Neuronal stem cell (in vitro differentiated cells): ENCODE measurements around the gene SYDE2.

ENCODE experiments used
- DNase-seq: peaks from one replicate; pipeline ENCODE4 v3.0.0-alpha.2; 2013; ENCODE audit warnings: low spot score
- H2AFZ ChIP-seq: one replicate; pipeline ENCODE4 v1.6.1; 2013; ENCODE audit warnings: mild to moderate bottlenecking, low read length, inconsistent platforms
- H2AK5ac ChIP-seq: 2 replicates; pipeline ENCODE4 v1.6.1; 2013; ENCODE audit warnings: low read depth, mild to moderate bottlenecking, inconsistent platforms, low read length, moderate library complexity, mixed read lengths
- H2BK120ac ChIP-seq: 2 replicates; pipeline ENCODE4 v1.6.1; 2013; ENCODE audit warnings: low read depth, mild to moderate bottlenecking, inconsistent platforms, low read length, moderate library complexity, mixed read lengths
- H2BK12ac ChIP-seq: one replicate; pipeline ENCODE4 v1.6.1; 2013; ENCODE audit warnings: low read length, inconsistent platforms
- H2BK15ac ChIP-seq: 2 replicates; pipeline ENCODE4 v1.6.1; 2013; ENCODE audit warnings: mild to moderate bottlenecking, low read length, inconsistent platforms, mixed read lengths
- H2BK5ac ChIP-seq: one replicate; pipeline ENCODE4 v1.6.1; 2013; ENCODE audit warnings: inconsistent platforms, mild to moderate bottlenecking, low read length, moderate library complexity
- H3K14ac ChIP-seq: one replicate; pipeline ENCODE4 v1.6.1; 2013; ENCODE audit warnings: low read length, inconsistent platforms
- H3K18ac ChIP-seq: 2 replicates; pipeline ENCODE4 v1.6.1; 2013; ENCODE audit warnings: low read length, inconsistent platforms
- H3K23ac ChIP-seq: 2 replicates; pipeline ENCODE4 v1.6.1; 2013; ENCODE audit warnings: low read depth, mild to moderate bottlenecking, mixed read lengths, low read length, inconsistent platforms; ENCODE audit not compliant: poor library complexity
- H3K27ac ChIP-seq: replicated peaks from 3 replicates; pipeline ENCODE4 v1.5.1; 2013; ENCODE audit warnings: low read length, inconsistent platforms
- H3K27me3 ChIP-seq, 3 experiments: 2 replicates each; pipeline ENCODE4 v1.6.1; 2013; ENCODE audit warnings: low read length in 3 of 3, mild to moderate bottlenecking in 2 of 3, inconsistent platforms in 1 of 3, low read depth in 1 of 3, mixed read lengths in 1 of 3, moderate library complexity in 1 of 3; ENCODE audit not compliant: control insufficient read depth in 3 of 3, insufficient read depth in 3 of 3
- H3K36me3 ChIP-seq, 2 donors: replicated peaks in 1 of 2; 2 replicates each; pipeline ENCODE4 v1.6.1; 2013; ENCODE audit warnings: low read length in 2 of 2; ENCODE audit not compliant: control insufficient read depth in 2 of 2, insufficient read depth in 2 of 2
- H3K4ac ChIP-seq: 2 replicates; pipeline ENCODE4 v1.6.1; 2013; ENCODE audit warnings: inconsistent platforms, mild to moderate bottlenecking, low read length, moderate library complexity
- H3K4me1 ChIP-seq, 2 donors: 1 replicate in 1 of 2; 2 replicates in 1 of 2; pipeline ENCODE4 v1.6.1; 2013; ENCODE audit warnings: low read length in 2 of 2, low read depth in 1 of 2; ENCODE audit not compliant: control insufficient read depth in 2 of 2, insufficient read depth in 1 of 2
- H3K4me2 ChIP-seq: one replicate; pipeline ENCODE4 v1.6.1; 2013; ENCODE audit warnings: mild to moderate bottlenecking, low read length, inconsistent platforms; ENCODE audit not compliant: insufficient read depth, poor library complexity, severe bottlenecking
- H3K4me3 ChIP-seq, 2 donors: 2 replicates each; pipeline ENCODE4 v1.5.1; 2013; ENCODE audit warnings: low read length in 2 of 2, mild to moderate bottlenecking in 2 of 2, inconsistent platforms in 1 of 2, moderate library complexity in 1 of 2
- H3K79me1 ChIP-seq: one replicate; pipeline ENCODE4 v1.6.1; 2013; ENCODE audit warnings: low read depth, mild to moderate bottlenecking, inconsistent platforms, low read length, moderate library complexity
- H3K9ac ChIP-seq: one replicate; pipeline ENCODE4 v1.6.1; 2013; ENCODE audit warnings: mild to moderate bottlenecking, low read depth, low read length, inconsistent platforms; ENCODE audit not compliant: poor library complexity
- H3K9me3 ChIP-seq, 2 donors: replicated peaks in 1 of 2; 2 replicates each; pipeline versions ENCODE3 to v1.6.1; 2013; ENCODE audit warnings: low read length in 2 of 2, mild to moderate bottlenecking in 2 of 2, inconsistent platforms in 1 of 2, low read depth in 1 of 2, mixed read lengths in 1 of 2, moderate library complexity in 1 of 2; ENCODE audit not compliant: control insufficient read depth in 2 of 2, insufficient read depth in 1 of 2
- H4K8ac ChIP-seq: one replicate; pipeline ENCODE4 v1.6.1; 2013; ENCODE audit warnings: low read depth, mild to moderate bottlenecking, inconsistent platforms, low read length, moderate library complexity
- H4K91ac ChIP-seq: one replicate; pipeline ENCODE4 v1.6.1; 2013; ENCODE audit warnings: low read length, low read depth, mild to moderate bottlenecking, inconsistent platforms; ENCODE audit not compliant: poor library complexity
- WGBS, 2 donors: extraction: QIAGEN DNeasy Blood & Tissue Kit; methylation state at CpG; one replicate each; pipeline ENCODE4 v1.1.7; 2013; ENCODE audit warnings: missing lambda C conversion rate in 2 of 2, mixed read lengths in 1 of 2; ENCODE audit not compliant: insufficient read length in 2 of 2, insufficient replicate concordance in 1 of 2; ENCODE audit errors: extremely low coverage in 2 of 2; 5-methylcytosine and 5-hydroxymethylcytosine counted together

SYDE2 gene

GRCh38 chr1:85171721-85172120, 29.1 kb downstream of the SYDE2 start:
- no peaks in the 10 kb centered on the region for H3K79me1 ChIP-seq
- no peak overlapping the region for H2AK5ac ChIP-seq
- no peak overlapping the region for H4K8ac ChIP-seq
- no peaks in the 10 kb centered on the region for H3K4me1 ChIP-seq
- H4K91ac ChIP-seq, result no peak overlapping the region
- no peak overlapping the region for H3K27ac ChIP-seq
- no peak for DNase-seq
- no peak overlapping the region for H2BK12ac ChIP-seq
- H3K4ac ChIP-seq, result no peak overlapping the region
- no CpG with 5 or more reads among the region's 1 CpG for WGBS, 2 donors
- no peak overlapping the region for H3K4me3 ChIP-seq
- H3K14ac ChIP-seq, result no peak overlapping the region
- no peak overlapping the region for H3K18ac ChIP-seq
- H2BK120ac ChIP-seq, result no peak overlapping the region
- H3K9ac ChIP-seq, result no peak overlapping the region
- H3K27me3 ChIP-seq, result no peaks in the 10 kb centered on the region
- H2BK5ac ChIP-seq, result no peak overlapping the region
- H3K36me3 ChIP-seq, result no peaks in the 10 kb centered on the region
- no peak overlapping the region for H3K4me2 ChIP-seq
- H3K23ac ChIP-seq, result no peak overlapping the region
- H2BK15ac ChIP-seq, result no peak overlapping the region
- H2AFZ ChIP-seq, result no peak overlapping the region
- no peaks in the 10 kb centered on the region for H3K9me3 ChIP-seq

DNA sequence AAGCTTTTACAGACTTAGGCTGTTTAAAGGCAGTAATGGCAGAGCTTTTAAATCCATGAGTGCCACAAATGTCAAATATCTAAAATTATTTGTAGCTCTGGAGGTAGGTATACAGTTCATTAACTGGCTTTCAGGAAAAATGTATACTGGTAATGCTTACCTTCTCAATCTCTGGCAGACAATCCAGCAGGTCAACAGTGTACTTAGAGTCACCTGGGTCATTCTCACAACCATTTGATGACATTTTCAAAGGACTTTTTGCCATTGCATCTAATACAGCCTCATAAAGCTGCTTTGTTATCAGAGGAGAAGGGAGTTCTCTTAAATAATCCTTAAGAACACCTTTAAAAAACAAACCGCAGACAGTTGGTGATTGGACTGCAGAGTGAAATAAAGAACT, 31.9 kb downstream of the SYDE2 start:
- H4K8ac ChIP-seq, result no peak overlapping the region
- H2BK5ac ChIP-seq, result no peak overlapping the region
- no peak overlapping the region for H3K4me2 ChIP-seq
- H2AFZ ChIP-seq, result no peak overlapping the region
- no peak overlapping the region for H4K91ac ChIP-seq
- no peak overlapping the region for H3K14ac ChIP-seq
- H3K27ac ChIP-seq, result no peak overlapping the region
- WGBS, 2 donors, result no CpG with 5 or more reads among the region's 1 CpG
- no peaks in the 10 kb centered on the region for H3K4me1 ChIP-seq
- no peak overlapping the region for H3K23ac ChIP-seq
- DNase-seq, result no peak
- no peaks in the 10 kb centered on the region for H3K36me3 ChIP-seq
- H3K9ac ChIP-seq, result no peak overlapping the region
- no peak overlapping the region for H2AK5ac ChIP-seq
- H2BK12ac ChIP-seq, result no peak overlapping the region
- H2BK15ac ChIP-seq, result no peak overlapping the region
- no peaks in the 10 kb centered on the region for H3K9me3 ChIP-seq
- H3K79me1 ChIP-seq, result no peaks in the 10 kb centered on the region
- no peak overlapping the region for H3K18ac ChIP-seq
- no peak overlapping the region for H3K4ac ChIP-seq
- no peak overlapping the region for H2BK120ac ChIP-seq
- H3K27me3 ChIP-seq, result no peaks in the 10 kb centered on the region
- no peak overlapping the region for H3K4me3 ChIP-seq

GRCh38 chr1:85166351-85166750, 34.5 kb downstream of the SYDE2 start:
- Histone ChIP-seq H2AFZ (no peak overlapping the region), H3K4ac (no peak overlapping the region), H3K79me1 (no peaks in the 10 kb centered on the region), H3K23ac (no peak overlapping the region), H3K14ac (no peak overlapping the region), H2AK5ac (no peak overlapping the region), H4K91ac (no peak overlapping the region), H3K27ac (no peak overlapping the region), H2BK15ac (no peak overlapping the region), H2BK120ac (no peak overlapping the region), H3K27me3 (no peaks in the 10 kb centered on the region), H3K4me3 (no peak overlapping the region), H2BK12ac (no peak overlapping the region), H2BK5ac (no peak overlapping the region), H3K36me3 (no peaks in the 10 kb centered on the region), H3K9me3 (no peaks in the 10 kb centered on the region), H4K8ac (no peak overlapping the region), H3K4me1 (no peaks in the 10 kb centered on the region), H3K4me2 (no peak overlapping the region), H3K9ac (no peak overlapping the region), H3K18ac (no peak overlapping the region)
- no peak for DNase-seq
- no CpG with 5 or more reads among the region's 1 CpG for WGBS, 2 donors

DNA sequence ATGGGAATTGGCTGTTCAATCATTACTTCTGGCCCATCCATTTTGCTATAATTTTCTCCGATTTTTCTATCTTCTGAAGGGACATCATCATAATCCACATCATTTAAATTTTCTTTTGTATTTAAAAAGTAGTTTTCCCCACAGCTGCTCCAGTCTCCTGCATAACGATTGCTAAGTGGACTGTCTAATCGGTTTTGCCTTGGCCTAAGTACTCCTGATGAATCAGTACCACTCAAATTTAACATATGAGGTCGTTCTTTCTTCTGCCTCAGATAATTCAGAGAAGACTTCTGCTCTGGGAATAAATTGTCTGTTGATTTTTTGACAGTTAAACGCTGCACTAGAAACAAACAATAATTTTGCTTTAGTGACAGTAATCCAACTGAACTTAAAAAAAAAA, 41.9 kb downstream of the SYDE2 start:
- no peak for DNase-seq
- no peaks in the 10 kb centered on the region for H3K4me1 ChIP-seq
- H3K4me2 ChIP-seq, result no peak overlapping the region
- no peak overlapping the region for H3K27ac ChIP-seq
- no peak overlapping the region for H3K4me3 ChIP-seq
- H2BK120ac ChIP-seq, result no peak overlapping the region
- H3K18ac ChIP-seq, result no peak overlapping the region
- no peaks in the 10 kb centered on the region for H3K9me3 ChIP-seq
- no peaks in the 10 kb centered on the region for H3K79me1 ChIP-seq
- H3K9ac ChIP-seq, result no peak overlapping the region
- no peak overlapping the region for H3K23ac ChIP-seq
- no peak overlapping the region for H4K91ac ChIP-seq
- no peak overlapping the region for H3K14ac ChIP-seq
- H3K27me3 ChIP-seq, result no peaks in the 10 kb centered on the region
- H2AFZ ChIP-seq, result no peak overlapping the region
- no peak overlapping the region for H2BK12ac ChIP-seq
- WGBS, 2 donors, result no CpG with 5 or more reads among the region's 5 CpGs
- no peak overlapping the region for H2AK5ac ChIP-seq
- H4K8ac ChIP-seq, result no peak overlapping the region
- no peaks in the 10 kb centered on the region for H3K36me3 ChIP-seq
- H3K4ac ChIP-seq, result no peak overlapping the region
- no peak overlapping the region for H2BK15ac ChIP-seq
- H2BK5ac ChIP-seq, result no peak overlapping the region
